CD4-positive, alpha-beta memory T cell (primary cell): ENCODE results near the gene MAG. TPM values are rescaled to one million over a fixed set of nuclear protein-coding genes. Genes with fewer than 3 reads are reported as not detected.

Experiments used
- CTCF ChIA-PET: fragments of 350-600 bp; sonication (Branson Sonifier 250); formaldehyde crosslinking; loops from one replicate; lab custom pipeline; 2021; ENCODE audit warnings: inconsistent platforms; ENCODE audit not compliant: partially characterized antibody; lab: Charles Lee
- POLR2A ChIA-PET: fragments of 350-600 bp; sonication (Branson Sonifier 250); formaldehyde crosslinking; loops from one replicate; lab custom pipeline; 2021; ENCODE audit not compliant: partially characterized antibody; lab: Charles Lee
- DNase-seq, 5 donors: peaks; one replicate each; pipeline versions ENCODE4 v3.0.0 to v3.0.0-alpha.2; 2020 to 2022; ENCODE audit warnings: mixed read lengths in 1 of 5
- H3K27ac ChIP-seq: one replicate; pipeline ENCODE4 v1.7.0; 2013; ENCODE audit warnings: low read depth, low read length
- H3K27me3 ChIP-seq: 2 replicates; pipeline ENCODE4 v1.7.0; 2013; ENCODE audit warnings: mild to moderate bottlenecking, low read length, moderate library complexity; ENCODE audit not compliant: insufficient read depth
- H3K36me3 ChIP-seq: 2 replicates; pipeline ENCODE4 v1.7.0; 2013; ENCODE audit warnings: mild to moderate bottlenecking, low read length, moderate library complexity; ENCODE audit not compliant: insufficient read depth
- H3K4me1 ChIP-seq: 2 replicates; pipeline ENCODE4 v1.7.0; 2013; ENCODE audit warnings: mild to moderate bottlenecking, low read length, moderate library complexity; ENCODE audit not compliant: insufficient read depth
- H3K4me3 ChIP-seq, 2 donors: one replicate each; pipeline ENCODE4 v1.7.0; 2013; ENCODE audit warnings: low read length in 2 of 2, mild to moderate bottlenecking in 1 of 2
- H3K9me3 ChIP-seq, 2 donors: one replicate each; pipeline ENCODE4 v1.7.0; 2013; ENCODE audit warnings: low read length in 2 of 2, control low read depth in 1 of 2; ENCODE audit not compliant: control insufficient read depth in 1 of 2
- H3K27ac Mint-ChIP-seq, 7 donors: one replicate each; pipeline ENCODE4 v1.8.0; 2020 to 2021; ENCODE audit warnings: mixed read lengths in 7 of 7, mild to moderate bottlenecking in 6 of 7, inconsistent platforms in 3 of 7, moderate library complexity in 3 of 7
- H3K27me3 Mint-ChIP-seq, 2 donors: one replicate each; pipeline ENCODE4 v1.8.0; 2020 to 2021; ENCODE audit warnings: mixed read lengths in 2 of 2
- H3K36me3 Mint-ChIP-seq, 2 donors: one replicate each; pipeline ENCODE4 v1.8.0; 2020 to 2021; ENCODE audit warnings: mixed read lengths in 2 of 2, inconsistent platforms in 1 of 2, mild to moderate bottlenecking in 1 of 2
- H3K4me1 Mint-ChIP-seq, 4 donors: one replicate each; pipeline ENCODE4 v1.8.0; 2020 to 2021; ENCODE audit warnings: mixed read lengths in 4 of 4, mild to moderate bottlenecking in 1 of 4
- H3K4me3 Mint-ChIP-seq, 8 donors: one replicate each; pipeline ENCODE4 v1.8.0; 2020 to 2021; ENCODE audit warnings: mixed read lengths in 8 of 8, mild to moderate bottlenecking in 7 of 8, moderate library complexity in 6 of 8, inconsistent platforms in 3 of 8
- H3K9me3 Mint-ChIP-seq, 8 donors: one replicate each; pipeline ENCODE4 v1.8.0; 2020 to 2021; ENCODE audit warnings: mixed read lengths in 8 of 8, mild to moderate bottlenecking in 5 of 8, inconsistent platforms in 3 of 8, moderate library complexity in 1 of 8
- intact Hi-C: fragments of 100-400 bp; cut with micrococcal nuclease; formaldehyde crosslinking; loops from one replicate; pipeline ENCODE4 v1.15.1; 2023
- polyA plus RNA-seq, 2 donors: library from polyadenylated mRNA; unstranded; fragments of 300-500 nt; fragmentation: Illumina TruSeq; gene quantifications; one replicate each; pipeline ENCODE4 v1.2.3, GENCODE V29; 2021
- total RNA-seq, 2 experiments: library from RNA; stranded (reverse); gene quantifications; one replicate each; pipeline ENCODE4 v1.2.3, GENCODE V29; 2021

MAG gene
- total and polyA plus RNA-seq, 4 experiments from 2014 or later, result not detected

DNA sequence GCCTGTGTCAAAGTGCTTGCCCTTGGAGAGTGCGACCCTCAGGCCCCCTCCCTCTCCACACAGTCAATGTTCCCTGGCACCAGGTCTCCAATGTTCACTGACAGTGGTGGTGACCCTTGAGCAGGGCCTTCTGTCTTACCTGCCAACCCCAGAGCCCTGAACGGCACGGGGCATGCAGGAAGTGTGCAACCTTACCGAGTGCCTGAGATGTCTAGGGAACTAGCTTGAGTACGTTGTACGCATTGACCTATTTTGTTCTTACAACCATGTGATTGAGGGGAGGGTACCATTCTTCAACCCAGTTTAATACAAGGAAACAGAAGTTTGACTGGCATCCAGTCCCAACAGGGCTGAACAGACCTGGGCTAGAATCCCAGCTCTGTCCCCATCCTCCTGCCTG is 13.2 kb downstream of the MAG start:
- no peaks in the 10 kb centered on the region for H3K36me3 Mint-ChIP-seq
- Histone ChIP-seq H3K27ac (no peak overlapping the region), H3K9me3 (no peaks in the 10 kb centered on the region), H3K27me3 (no peaks in the 10 kb centered on the region), H3K36me3 (no peaks in the 10 kb centered on the region), H3K4me3 (no peak overlapping the region), H3K4me1 (no peaks in the 10 kb centered on the region)
- ChIA-PET CTCF (no interaction called here), POLR2A (no interaction called here)
- no peak overlapping the region for H3K4me3 Mint-ChIP-seq
- no peak for DNase-seq
- intact Hi-C loops, result no loop called here
- no peaks in the 10 kb centered on the region for H3K27me3 Mint-ChIP-seq
- no peaks in the 10 kb centered on the region for H3K4me1 Mint-ChIP-seq
- no peaks in the 10 kb centered on the region for H3K9me3 Mint-ChIP-seq
- peak overlapping the region in 1 of 7 donors; percentile 50 for H3K27ac Mint-ChIP-seq

DNA sequence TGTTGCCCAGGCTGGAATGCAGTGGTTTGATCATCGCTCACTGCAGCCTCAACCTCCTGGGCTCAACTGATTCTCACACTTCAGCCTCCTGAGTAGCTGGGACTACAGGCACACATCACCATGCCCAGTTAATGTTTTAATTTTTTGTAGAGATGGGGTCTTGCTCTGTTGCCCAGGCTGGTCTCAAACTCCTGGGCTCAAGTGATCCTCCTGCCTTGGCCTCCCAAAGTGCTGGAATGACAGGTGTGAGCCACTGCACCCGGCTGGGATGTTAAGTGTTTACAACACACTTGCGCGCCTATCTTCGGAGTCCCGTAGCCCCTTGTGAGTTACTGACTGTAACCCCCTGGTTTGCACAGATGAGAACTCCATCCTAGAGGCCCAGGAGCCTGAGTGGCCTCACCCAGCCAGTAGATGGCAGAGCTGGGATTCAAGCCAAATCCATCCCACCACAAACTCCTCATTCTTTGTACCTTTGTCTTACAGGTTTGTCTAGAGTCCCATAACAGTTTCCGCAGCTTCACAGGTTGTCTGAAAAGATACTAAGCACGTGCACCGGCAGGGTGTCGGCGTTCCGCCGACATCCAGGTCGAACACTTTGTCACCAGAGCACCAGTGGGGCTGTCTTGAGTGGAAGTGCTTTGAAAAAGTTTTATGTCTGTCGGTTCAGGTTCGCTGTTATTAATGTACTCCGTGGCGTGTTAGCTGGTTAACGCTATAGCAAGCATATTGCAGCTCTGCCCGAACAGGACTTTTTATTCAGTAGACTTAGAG is 14.7 kb downstream of the MAG start:
- intact Hi-C loops, result no loop called here
- H3K4me1 ChIP-seq, result no peaks in the 10 kb centered on the region
- H3K27me3 ChIP-seq, result no peaks in the 10 kb centered on the region
- H3K4me1 Mint-ChIP-seq, result no peaks in the 10 kb centered on the region
- no peak overlapping the region for H3K27ac ChIP-seq
- no peaks in the 10 kb centered on the region for H3K9me3 ChIP-seq
- CTCF ChIA-PET, result no interaction called here
- H3K4me3 Mint-ChIP-seq, result no peak overlapping the region
- H3K9me3 Mint-ChIP-seq, result no peaks in the 10 kb centered on the region
- H3K27me3 Mint-ChIP-seq, result no peaks in the 10 kb centered on the region
- H3K4me3 ChIP-seq, result no peak overlapping the region
- POLR2A ChIA-PET, result no interaction called here
- DNase-seq, result no peak
- H3K36me3 ChIP-seq, result no peaks in the 10 kb centered on the region
- H3K27ac Mint-ChIP-seq, result peak overlapping the region in 2 of 7 donors; percentile 12 to 25
- H3K36me3 Mint-ChIP-seq, result no peaks in the 10 kb centered on the region

DNA sequence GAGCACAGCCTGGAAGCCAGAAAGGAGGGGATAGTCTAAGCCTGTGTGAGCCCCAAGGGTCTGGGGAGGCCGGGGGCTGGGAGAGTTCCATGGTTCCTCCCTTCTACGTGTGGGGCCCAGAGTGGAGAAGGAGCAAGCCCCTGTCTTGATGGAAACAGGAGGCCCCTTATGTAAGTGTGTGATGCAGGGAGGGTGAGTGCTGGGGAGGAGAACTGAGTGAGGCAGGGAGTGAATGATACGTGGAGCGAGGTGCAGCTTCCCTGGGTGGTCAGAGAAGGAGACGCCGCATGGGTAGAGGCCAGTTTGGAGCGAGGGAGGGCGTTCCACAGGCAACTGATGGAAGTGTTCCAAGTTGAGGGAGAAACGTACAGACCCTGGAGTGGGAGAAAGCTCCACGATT is 16.0 kb downstream of the MAG start:
- Mint-ChIP-seq H3K27ac (no peak overlapping the region), H3K27me3 (no peaks in the 10 kb centered on the region), H3K36me3 (no peaks in the 10 kb centered on the region), H3K9me3 (no peaks in the 10 kb centered on the region), H3K4me1 (no peaks in the 10 kb centered on the region), H3K4me3 (no peak overlapping the region)
- no peak overlapping the region for H3K4me3 ChIP-seq
- no peaks in the 10 kb centered on the region for H3K9me3 ChIP-seq
- CTCF ChIA-PET, result no interaction called here
- H3K4me1 ChIP-seq, result no peaks in the 10 kb centered on the region
- POLR2A ChIA-PET, result no interaction called here
- no peaks in the 10 kb centered on the region for H3K36me3 ChIP-seq
- H3K27ac ChIP-seq, result no peak overlapping the region
- intact Hi-C loops, result no loop called here
- no peak for DNase-seq
- no peaks in the 10 kb centered on the region for H3K27me3 ChIP-seq

DNA sequence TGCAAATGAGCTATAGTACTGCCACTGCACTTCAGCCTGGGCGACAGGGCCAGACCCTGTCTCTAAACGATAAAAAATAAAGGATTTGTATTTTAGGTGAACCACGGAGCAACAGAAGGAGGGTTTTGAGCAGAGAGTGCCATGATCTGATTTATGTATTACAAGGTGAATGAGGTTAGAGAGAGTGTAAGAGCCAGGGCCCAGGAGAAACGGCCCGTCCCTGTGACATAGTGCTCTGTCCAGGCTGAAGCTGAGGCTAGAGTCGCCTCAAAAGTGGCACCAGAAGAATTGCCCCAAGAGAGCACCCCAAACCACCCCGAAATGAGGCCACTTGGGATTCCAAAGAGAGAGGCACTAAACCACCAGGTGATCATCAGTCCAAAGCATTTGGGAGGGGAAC is 16.9 kb downstream of the MAG start:
- H3K4me1 ChIP-seq, result no peaks in the 10 kb centered on the region
- no peaks in the 10 kb centered on the region for H3K27me3 ChIP-seq
- Mint-ChIP-seq H3K27ac (peak overlapping the region in 1 of 7 donors; percentile 16), H3K27me3 (no peaks in the 10 kb centered on the region), H3K4me3 (no peak overlapping the region), H3K36me3 (no peaks in the 10 kb centered on the region), H3K4me1 (no peaks in the 10 kb centered on the region), H3K9me3 (no peaks in the 10 kb centered on the region)
- H3K27ac ChIP-seq, result no peak overlapping the region
- no peaks in the 10 kb centered on the region for H3K9me3 ChIP-seq
- H3K4me3 ChIP-seq, result no peak overlapping the region
- DNase-seq, result no peak
- no peaks in the 10 kb centered on the region for H3K36me3 ChIP-seq
- ChIA-PET CTCF (no interaction called here), POLR2A (no interaction called here)
- intact Hi-C loops, result no loop called here

DNA sequence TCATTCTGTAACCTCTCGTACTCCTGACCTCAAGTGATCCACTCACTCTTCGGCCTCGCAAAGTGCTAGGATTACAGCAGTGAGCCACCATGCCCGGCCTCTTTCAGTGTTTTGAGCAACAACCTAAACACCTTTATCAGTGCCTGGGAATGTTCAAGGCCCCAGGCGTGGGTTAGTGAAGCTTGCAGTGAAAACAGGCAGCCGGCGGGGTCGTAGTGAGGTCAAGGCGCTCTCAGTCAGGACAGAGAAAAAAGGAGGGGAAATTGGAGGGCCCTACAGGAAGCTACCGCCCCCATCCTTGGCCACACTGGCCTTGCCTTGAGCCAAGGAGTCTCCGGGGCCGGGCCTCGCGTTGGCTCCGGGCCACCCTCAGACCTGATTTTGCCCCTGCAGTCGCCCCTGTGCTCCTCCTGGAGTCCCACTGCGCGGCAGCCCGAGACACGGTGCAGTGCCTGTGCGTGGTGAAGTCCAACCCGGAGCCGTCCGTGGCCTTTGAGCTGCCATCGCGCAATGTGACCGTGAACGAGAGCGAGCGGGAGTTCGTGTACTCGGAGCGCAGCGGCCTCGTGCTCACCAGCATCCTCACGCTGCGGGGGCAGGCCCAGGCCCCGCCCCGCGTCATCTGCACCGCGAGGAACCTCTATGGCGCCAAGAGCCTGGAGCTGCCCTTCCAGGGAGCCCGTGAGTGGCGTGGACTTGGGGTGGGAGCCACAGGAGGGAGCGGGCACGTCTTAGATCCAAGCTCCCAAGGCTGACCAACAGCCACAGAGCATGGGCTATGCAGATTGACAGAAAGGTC is 17.7 kb downstream of the MAG start:
- no peaks in the 10 kb centered on the region for H3K36me3 ChIP-seq
- POLR2A ChIA-PET, result no interaction called here
- CTCF ChIA-PET, result no interaction called here
- H3K4me1 ChIP-seq, result no peaks in the 10 kb centered on the region
- H3K9me3 Mint-ChIP-seq, result no peaks in the 10 kb centered on the region
- H3K27me3 ChIP-seq, result no peaks in the 10 kb centered on the region
- no peaks in the 10 kb centered on the region for H3K36me3 Mint-ChIP-seq
- no peaks in the 10 kb centered on the region for H3K9me3 ChIP-seq
- no peaks in the 10 kb centered on the region for H3K27me3 Mint-ChIP-seq
- no peak overlapping the region for H3K4me3 Mint-ChIP-seq
- H3K27ac ChIP-seq, result no peak overlapping the region
- H3K4me3 ChIP-seq, result no peak overlapping the region
- H3K27ac Mint-ChIP-seq, result no peak overlapping the region
- no peaks in the 10 kb centered on the region for H3K4me1 Mint-ChIP-seq
- intact Hi-C loops, result no loop called here
- no peak for DNase-seq

DNA sequence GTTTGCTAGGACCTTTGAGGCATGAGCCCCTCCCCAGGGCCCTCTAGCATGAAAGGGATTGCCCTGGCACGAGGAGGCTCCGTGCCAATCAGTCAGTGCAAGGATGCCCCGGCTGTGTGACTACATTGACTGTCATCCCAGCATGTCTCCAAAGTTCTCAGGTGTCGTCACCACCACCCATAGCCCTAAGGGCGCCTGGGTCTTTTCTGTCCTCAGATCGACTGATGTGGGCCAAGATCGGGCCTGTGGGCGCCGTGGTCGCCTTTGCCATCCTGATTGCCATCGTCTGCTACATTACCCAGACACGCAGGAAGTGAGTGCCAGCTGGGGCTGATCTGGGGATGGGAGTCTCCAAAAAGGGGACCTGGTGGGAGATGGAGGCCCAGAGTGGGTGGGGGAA is 18.4 kb downstream of the MAG start:
- POLR2A ChIA-PET, result no interaction called here
- no peaks in the 10 kb centered on the region for H3K27me3 Mint-ChIP-seq
- Histone ChIP-seq H3K36me3 (no peaks in the 10 kb centered on the region), H3K27ac (no peak overlapping the region), H3K4me1 (no peaks in the 10 kb centered on the region), H3K27me3 (no peaks in the 10 kb centered on the region), H3K9me3 (no peaks in the 10 kb centered on the region), H3K4me3 (no peak overlapping the region)
- DNase-seq, result no peak
- no peaks in the 10 kb centered on the region for H3K4me1 Mint-ChIP-seq
- CTCF ChIA-PET, result no interaction called here
- H3K36me3 Mint-ChIP-seq, result no peaks in the 10 kb centered on the region
- H3K27ac Mint-ChIP-seq, result no peak overlapping the region
- H3K4me3 Mint-ChIP-seq, result no peak overlapping the region
- no peaks in the 10 kb centered on the region for H3K9me3 Mint-ChIP-seq
- intact Hi-C loops, result no loop called here

DNA sequence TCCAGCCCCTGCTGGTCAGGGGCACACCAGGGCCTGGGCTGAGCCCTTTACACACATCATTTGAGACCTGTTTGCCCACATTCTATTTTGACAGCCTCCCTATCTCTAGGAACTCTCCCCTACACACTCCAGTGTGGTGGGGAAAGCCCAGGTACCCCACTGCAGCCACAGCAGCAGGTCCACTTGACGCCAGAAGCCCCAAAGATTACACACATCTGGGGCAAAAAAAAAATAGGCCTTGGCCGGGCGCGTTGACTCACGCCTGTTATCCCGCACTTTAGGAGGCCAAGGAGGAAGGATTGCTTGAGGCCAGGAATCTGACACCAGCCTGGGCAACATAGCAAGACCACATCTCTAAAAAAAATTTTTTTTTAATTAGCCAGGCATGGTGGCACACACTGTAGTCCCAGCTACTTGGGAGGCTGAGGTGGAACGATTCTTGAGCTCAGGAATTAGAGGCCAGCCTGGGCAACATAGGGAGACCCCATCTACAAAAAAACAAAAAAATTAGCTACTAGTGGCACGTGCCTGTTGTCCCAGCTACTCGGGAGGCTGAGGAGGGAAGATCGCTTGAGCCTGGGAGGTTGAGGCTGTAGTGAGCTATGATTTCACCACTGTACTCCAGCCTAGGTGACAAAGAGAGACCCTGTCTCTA is 19.0 kb downstream of the MAG start:
- no peak overlapping the region for H3K27ac Mint-ChIP-seq
- H3K9me3 ChIP-seq, result no peaks in the 10 kb centered on the region
- no peak for DNase-seq
- ChIA-PET CTCF (interaction anchor here (1.0 kb wide), 1 partner anchor 184 kb away, joined by 3 read pairs; no protein-coding TSS in a partner anchor), POLR2A (no interaction called here)
- H3K4me1 ChIP-seq, result no peaks in the 10 kb centered on the region
- H3K27me3 Mint-ChIP-seq, result no peaks in the 10 kb centered on the region
- no peaks in the 10 kb centered on the region for H3K4me1 Mint-ChIP-seq
- no peak overlapping the region for H3K4me3 ChIP-seq
- no peaks in the 10 kb centered on the region for H3K36me3 Mint-ChIP-seq
- intact Hi-C loops, result no loop called here
- no peak overlapping the region for H3K4me3 Mint-ChIP-seq
- H3K36me3 ChIP-seq, result no peaks in the 10 kb centered on the region
- H3K27me3 ChIP-seq, result no peaks in the 10 kb centered on the region
- H3K27ac ChIP-seq, result no peak overlapping the region
- H3K9me3 Mint-ChIP-seq, result no peaks in the 10 kb centered on the region
